ENCODE data around the gene C1R. TPM values are rescaled to one million over a fixed set of nuclear protein-coding genes. Genes with fewer than 3 reads are reported as not detected.
"Not testable (repeated sequence)": the region's sequence is repeated elsewhere in the genome, so short reads cannot be mapped to it uniquely, and the experiment has no call there.

Gene C1R
- total and polyA plus RNA-seq, 11 donors = 42.6 to 343 (median 98.5) TPM

DNA sequence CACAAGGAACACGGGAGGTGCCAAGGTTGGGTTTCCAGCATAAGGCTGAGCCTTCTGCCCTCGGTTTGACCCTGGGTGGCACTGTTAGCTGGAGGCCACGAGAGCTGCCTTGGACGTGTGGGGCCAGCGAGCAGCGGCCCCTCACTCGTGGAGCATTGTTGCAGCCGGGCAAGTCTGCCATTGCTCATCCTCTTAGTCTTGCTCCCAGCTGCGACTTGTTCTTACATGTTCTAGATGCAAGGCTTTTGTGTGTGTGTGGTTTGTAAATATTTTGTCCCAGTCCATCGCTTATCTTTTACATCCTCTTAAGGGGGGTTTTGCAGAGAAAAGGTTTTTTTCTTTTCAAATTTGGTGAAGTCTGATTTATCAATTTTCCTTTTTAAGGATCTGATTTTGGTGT lies 52.8 kb downstream of the C1R start:
- H3K9me3 ChIP-seq = no peaks in the 10 kb centered on the region
- intact Hi-C loops (cut with DNase I) = no loop called here
- DNase-seq = no peak
- no peak for ATAC-seq
- no peaks in the 10 kb centered on the region for H3K36me3 ChIP-seq
- H3K27ac ChIP-seq = no peak overlapping the region
- peaks cover 0 to 9% (median 0%) of the 10 kb centered on the region in 12 donors for H3K4me1 ChIP-seq
- WGBS, 4 donors = 78 to 83% (median 81%) methylated on average over 10 of the region's 10 CpGs
- H3K4me3 ChIP-seq = no peak overlapping the region
- TF ChIP-seq, protein P1, sequence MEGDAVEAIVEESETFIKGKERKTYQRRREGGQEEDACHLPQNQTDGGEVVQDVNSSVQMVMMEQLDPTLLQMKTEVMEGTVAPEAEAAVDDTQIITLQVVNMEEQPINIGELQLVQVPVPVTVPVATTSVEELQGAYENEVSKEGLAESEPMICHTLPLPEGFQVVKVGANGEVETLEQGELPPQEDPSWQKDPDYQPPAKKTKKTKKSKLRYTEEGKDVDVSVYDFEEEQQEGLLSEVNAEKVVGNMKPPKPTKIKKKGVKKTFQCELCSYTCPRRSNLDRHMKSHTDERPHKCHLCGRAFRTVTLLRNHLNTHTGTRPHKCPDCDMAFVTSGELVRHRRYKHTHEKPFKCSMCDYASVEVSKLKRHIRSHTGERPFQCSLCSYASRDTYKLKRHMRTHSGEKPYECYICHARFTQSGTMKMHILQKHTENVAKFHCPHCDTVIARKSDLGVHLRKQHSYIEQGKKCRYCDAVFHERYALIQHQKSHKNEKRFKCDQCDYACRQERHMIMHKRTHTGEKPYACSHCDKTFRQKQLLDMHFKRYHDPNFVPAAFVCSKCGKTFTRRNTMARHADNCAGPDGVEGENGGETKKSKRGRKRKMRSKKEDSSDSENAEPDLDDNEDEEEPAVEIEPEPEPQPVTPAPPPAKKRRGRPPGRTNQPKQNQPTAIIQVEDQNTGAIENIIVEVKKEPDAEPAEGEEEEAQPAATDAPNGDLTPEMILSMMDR (IDR thresholded peaks at IDR 0.05) = no peak
- TF ChIP-seq POLR2A (IDR thresholded peaks at IDR 0.05) = no peak
- no peaks in the 10 kb centered on the region for H3K27me3 ChIP-seq

GRCh38 chr12:7038591-7038990 lies 53.7 kb downstream of the C1R start:
- 92 to 95% (median 94%) methylated on average over 22 of the region's 22 CpGs for WGBS, 4 donors
- Histone ChIP-seq H3K9me3 (no peaks in the 10 kb centered on the region), H3K36me3 (no peaks in the 10 kb centered on the region), H3K4me1 (peaks cover 0 to 9% (median 0%) of the 10 kb centered on the region in 12 donors), H3K4me3 (no peak overlapping the region), H3K27ac (no peak overlapping the region), H3K27me3 (no peaks in the 10 kb centered on the region)
- no peak for ATAC-seq
- DNase-seq = no peak
- TF ChIP-seq, protein P1 (IDR thresholded peaks at IDR 0.05) = no peak
- TF ChIP-seq POLR2A (IDR thresholded peaks at IDR 0.05) = no peak
- intact Hi-C loops (cut with DNase I) = no loop called here

- intact Hi-C loops (cut with DNase I) = not testable (repeated sequence)
- WGBS, 4 donors = 94 to 97% (median 96%) methylated on average over 7 to 32 of the region's 32 CpGs
These were observed 54.8 kb downstream of the C1R start for GRCh38 chr12:7037411-7037810.

GRCh38 chr12:7035463-7035862 lies 56.8 kb downstream of the C1R start:
- DNase-seq = no peak
- H3K36me3 ChIP-seq = no peaks in the 10 kb centered on the region
- 40 to 58% (median 49%) methylated on average over 2 of the region's 2 CpGs for WGBS, 4 donors
- no peak for TF ChIP-seq POLR2A (IDR thresholded peaks at IDR 0.05)
- TF ChIP-seq, protein P1 (IDR thresholded peaks at IDR 0.05) = no peak
- peaks cover 0 to 9% (median 0%) of the 10 kb centered on the region in 12 donors for H3K4me1 ChIP-seq
- H3K27me3 ChIP-seq = no peaks in the 10 kb centered on the region
- H3K9me3 ChIP-seq = no peaks in the 10 kb centered on the region
- intact Hi-C loops (cut with DNase I) = no loop called here
- H3K4me3 ChIP-seq = no peak overlapping the region
- ATAC-seq = peak in 2 of 4 donors; percentile 36 to 57
- no peak overlapping the region for H3K27ac ChIP-seq

More at GRCh38 chr12:7037411-7037810, 54.8 kb downstream of the C1R start:
- not testable (repeated sequence) for H3K27me3 ChIP-seq, H3K4me3 ChIP-seq, H3K36me3 ChIP-seq, ATAC-seq, DNase-seq, H3K4me1 ChIP-seq, H3K27ac ChIP-seq, H3K9me3 ChIP-seq

DNA sequence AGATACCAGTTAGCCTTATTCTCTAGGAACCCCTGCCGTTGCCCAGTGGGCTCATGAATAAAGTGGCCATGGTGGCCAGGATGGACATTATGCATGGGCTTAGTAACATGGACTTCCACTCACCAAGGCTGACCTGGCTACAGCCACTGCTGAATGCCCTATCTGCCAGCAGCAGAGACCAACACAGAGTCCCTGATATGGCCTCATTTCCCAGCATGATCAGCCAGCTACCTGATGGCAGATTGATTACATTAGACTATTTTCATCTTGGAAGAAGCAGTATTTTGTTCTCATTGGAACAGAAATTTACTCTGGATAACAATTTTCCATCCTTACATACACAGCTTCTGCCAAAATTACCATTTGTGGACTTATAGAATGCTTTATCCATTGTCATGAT lies 57.8 kb downstream of the C1R start:
- WGBS, 4 donors = 79 to 98% (median 94%) methylated on average over 1 of the region's 1 CpG
- Histone ChIP-seq H3K27ac (no peak overlapping the region), H3K4me1 (peaks cover 0 to 9% (median 0%) of the 10 kb centered on the region in 12 donors), H3K4me3 (no peak overlapping the region), H3K36me3 (no peaks in the 10 kb centered on the region), H3K27me3 (no peaks in the 10 kb centered on the region), H3K9me3 (no peaks in the 10 kb centered on the region)
- ATAC-seq (no peak), DNase-seq (no peak)
- intact Hi-C loops (cut with DNase I) = loop anchor here in 1 of 10 donors (5.0 kb wide), 1 partner anchor 72 kb away; no protein-coding TSS in a partner anchor
- no peak for TF ChIP-seq POLR2A (IDR thresholded peaks at IDR 0.05)
- TF ChIP-seq, protein P1 (IDR thresholded peaks at IDR 0.05) = no peak

Data from heart left ventricle (tissue), 16 donors.